ENCODE data around the gene SGPL1. TPM values are rescaled to one million over a fixed set of nuclear protein-coding genes. Genes with fewer than 3 reads are reported as not detected.

SGPL1 gene
- total RNA-seq, 4 donors from 2014 or later = 12.9 to 31.0 (median 21.3) TPM

DNA sequence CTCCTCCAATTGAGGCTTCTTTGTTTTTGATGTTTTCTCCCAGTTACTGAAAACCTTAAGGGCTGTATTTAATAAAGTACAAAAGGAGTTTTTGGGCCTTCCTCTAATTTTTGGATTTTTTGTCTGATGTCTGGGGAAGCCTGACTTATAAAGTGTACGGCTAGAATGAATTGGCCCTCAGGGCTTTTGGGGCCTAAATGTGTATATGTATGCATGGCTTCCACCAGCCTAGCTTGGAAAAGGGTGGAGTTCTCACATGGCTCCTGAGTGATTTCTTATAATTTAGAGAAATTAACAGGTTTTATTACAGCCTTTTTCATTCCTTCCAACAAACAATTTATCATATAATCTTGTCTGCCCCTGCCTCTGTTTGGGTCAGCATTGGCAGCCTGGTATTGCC lies 20.1 kb upstream of the SGPL1 start:
- Histone ChIP-seq H3K4me1 (no peaks in the 10 kb centered on the region), H3K27ac (replicated peaks in 1 of 4) (no peak overlapping the region), H3K27me3 (peaks cover 0 to 8% (median 0%) of the 10 kb centered on the region in 4 donors), H3K36me3 (no peaks in the 10 kb centered on the region), H3K4me3 (no peak overlapping the region), H3K9me3 (no peaks in the 10 kb centered on the region)
- TF ChIP-seq POLR2A (IDR thresholded peaks at IDR 0.05; ENCODE audit: low read depth) = no peak
- TF ChIP-seq POLR2AphosphoS5 (IDR thresholded peaks at IDR 0.05) = no peak
- no peak for TF ChIP-seq EP300 (IDR thresholded peaks at IDR 0.05)
- TF ChIP-seq CTCF (IDR thresholded peaks at IDR 0.05) = no peak
- DNase-seq (ENCODE audit: extremely low spot score) = no peak
- intact Hi-C loops (cut with DNase I) = no loop called here
- 91% methylated on average over 1 of the region's 1 CpG for WGBS

- H3K36me3 ChIP-seq = no peaks in the 10 kb centered on the region
- no peaks in the 10 kb centered on the region for H3K9me3 ChIP-seq
- TF ChIP-seq EP300 (IDR thresholded peaks at IDR 0.05) (no peak), POLR2A (IDR thresholded peaks at IDR 0.05; ENCODE audit: low read depth) (no peak), CTCF (IDR thresholded peaks at IDR 0.05) (no peak), POLR2AphosphoS5 (IDR thresholded peaks at IDR 0.05) (no peak)
- no peak overlapping the region for H3K4me3 ChIP-seq
- H3K27me3 ChIP-seq = peaks cover 0 to 8% (median 0%) of the 10 kb centered on the region in 4 donors
- WGBS = 100% methylated on average over 1 of the region's 7 CpGs
- H3K27ac ChIP-seq (replicated peaks in 1 of 4) = no peak overlapping the region
- no peaks in the 10 kb centered on the region for H3K4me1 ChIP-seq
- DNase-seq (ENCODE audit: extremely low spot score) = no peak
- intact Hi-C loops (cut with DNase I) = no loop called here
Measured at GRCh38 chr10:70797840-70798239, 17.9 kb upstream of the SGPL1 start.

GRCh38 chr10:70799124-70799523 lies 16.6 kb upstream of the SGPL1 start:
- no peak overlapping the region for H3K4me3 ChIP-seq
- intact Hi-C loops (cut with DNase I) = no loop called here
- WGBS = 91% methylated on average over 4 of the region's 5 CpGs
- TF ChIP-seq CTCF (IDR thresholded peaks at IDR 0.05) = no peak
- peaks cover 0 to 8% (median 0%) of the 10 kb centered on the region in 4 donors for H3K27me3 ChIP-seq
- H3K9me3 ChIP-seq = no peaks in the 10 kb centered on the region
- no peak overlapping the region for H3K27ac ChIP-seq (replicated peaks in 1 of 4)
- no peak for DNase-seq (ENCODE audit: extremely low spot score)
- H3K4me1 ChIP-seq = peaks cover 0 to 5% (median 3%) of the 10 kb centered on the region in 4 donors
- H3K36me3 ChIP-seq = no peaks in the 10 kb centered on the region

DNA sequence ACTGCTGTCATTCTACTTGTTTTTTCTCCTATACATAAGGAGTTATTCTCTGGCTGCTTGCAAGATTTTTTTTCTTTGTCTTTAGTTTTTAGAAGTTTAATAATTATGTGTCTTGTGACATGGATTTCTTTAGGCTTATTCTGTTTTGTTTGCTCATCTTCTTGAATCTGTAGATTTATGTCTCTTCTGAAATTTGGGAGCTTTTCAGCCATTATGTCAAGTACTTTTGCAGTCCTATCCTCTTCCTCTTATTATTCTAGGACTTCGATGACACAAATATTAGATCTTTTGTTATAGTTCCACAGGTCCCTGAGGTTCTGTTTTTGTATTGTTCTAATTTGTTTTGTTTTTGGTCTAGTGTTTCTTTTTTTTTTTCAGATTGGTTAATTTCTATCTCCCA lies 13.9 kb upstream of the SGPL1 start:
- TF ChIP-seq EP300 (IDR thresholded peaks at IDR 0.05) = no peak
- no peak for TF ChIP-seq CTCF (IDR thresholded peaks at IDR 0.05)
- no peak for TF ChIP-seq POLR2AphosphoS5 (IDR thresholded peaks at IDR 0.05)
- no peak for TF ChIP-seq POLR2A (IDR thresholded peaks at IDR 0.05; ENCODE audit: low read depth)

DNA sequence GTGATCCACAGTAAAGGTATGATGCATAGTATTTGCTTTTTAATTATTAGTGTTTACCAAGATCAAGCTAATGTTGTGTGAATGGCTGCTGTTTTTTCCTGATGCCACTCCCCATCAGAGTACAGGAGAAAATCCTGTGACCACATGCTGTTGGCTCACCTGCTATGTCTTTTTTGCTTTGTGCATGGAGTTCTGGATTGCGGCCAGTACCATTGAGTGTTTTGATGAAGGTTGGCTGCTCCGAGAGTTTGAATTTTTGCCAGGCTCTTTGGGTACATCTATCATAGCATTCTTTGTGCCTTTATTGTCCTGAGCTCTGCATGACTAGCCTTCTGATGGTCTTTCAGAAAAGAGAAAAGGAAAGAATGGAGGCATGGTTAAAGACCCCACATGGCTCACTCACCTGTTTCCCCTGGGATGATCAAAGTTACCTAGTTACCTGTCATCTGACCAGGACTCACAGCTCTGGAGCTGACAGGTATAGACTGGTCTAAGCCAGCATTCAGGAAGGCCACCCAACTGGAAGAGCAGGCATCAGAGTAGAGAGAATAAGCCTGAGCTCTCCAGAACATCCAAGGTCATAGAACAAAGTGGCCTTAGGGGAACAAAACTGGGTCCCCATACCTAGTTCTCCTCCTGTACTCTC lies 11.8 kb upstream of the SGPL1 start:
- Histone ChIP-seq H3K4me3 (no peak overlapping the region), H3K27ac (replicated peaks in 1 of 4) (no peak overlapping the region), H3K27me3 (no peaks in the 10 kb centered on the region), H3K36me3 (no peaks in the 10 kb centered on the region), H3K9me3 (no peaks in the 10 kb centered on the region), H3K4me1 (peaks cover 0 to 11% (median 7%) of the 10 kb centered on the region in 4 donors)
- peak; percentile 78 for DNase-seq (ENCODE audit: extremely low spot score)
- TF ChIP-seq CTCF (IDR thresholded peaks at IDR 0.05) (no peak), POLR2AphosphoS5 (IDR thresholded peaks at IDR 0.05) (no peak), EP300 (IDR thresholded peaks at IDR 0.05) (no peak), POLR2A (IDR thresholded peaks at IDR 0.05; ENCODE audit: low read depth) (no peak)
- intact Hi-C loops (cut with DNase I) = no loop called here
- 54% methylated on average over 2 of the region's 2 CpGs for WGBS

More for the DNA sequence above, 13.9 kb upstream of the SGPL1 start:
- WGBS = 68% methylated on average over 1 of the region's 1 CpG
- H3K9me3 ChIP-seq = no peaks in the 10 kb centered on the region
- DNase-seq (ENCODE audit: extremely low spot score) = no peak
- H3K4me3 ChIP-seq = no peak overlapping the region
- H3K27me3 ChIP-seq = peaks cover 0 to 8% (median 0%) of the 10 kb centered on the region in 4 donors
- H3K36me3 ChIP-seq = no peaks in the 10 kb centered on the region
- no peak overlapping the region for H3K27ac ChIP-seq (replicated peaks in 1 of 4)
- intact Hi-C loops (cut with DNase I) = no loop called here
- peaks cover 0 to 11% (median 7%) of the 10 kb centered on the region in 4 donors for H3K4me1 ChIP-seq

All from esophagus muscularis mucosa (tissue), 4 donors.